ENCODE measurements around the gene LGALS3BP.
"Not testable (repeated sequence)": the region's sequence is repeated elsewhere in the genome, so short reads cannot be mapped to it uniquely, and the experiment has no call there.

The LGALS3BP gene

GRCh38 chr17:78962984-78963348 lies 16.8 kb downstream of the LGALS3BP start:
- DNase-seq: not testable (repeated sequence)

GRCh38 chr17:78962345-78962983 lies 17.3 kb downstream of the LGALS3BP start:
- DNase-seq: no peak

- no peak for DNase-seq
Measured at GRCh38 chr17:78961571-78961970, 18.2 kb downstream of the LGALS3BP start.

- no peak for DNase-seq
Measured at GRCh38 chr17:78960928-78961327, 18.8 kb downstream of the LGALS3BP start.

GRCh38 chr17:78959803-78960202 lies 19.9 kb downstream of the LGALS3BP start:
- no peak for DNase-seq

GRCh38 chr17:78958641-78959127 lies 21.0 kb downstream of the LGALS3BP start:
- DNase-seq: no peak

GRCh38 chr17:78957128-78957527 lies 22.6 kb downstream of the LGALS3BP start:
- no peak for DNase-seq

- no peak for DNase-seq
Measured at GRCh38 chr17:78956254-78956653, 23.5 kb downstream of the LGALS3BP start.

GRCh38 chr17:78954684-78955083 lies 25.0 kb downstream of the LGALS3BP start:
- no peak for DNase-seq

- no peak for DNase-seq
Measured at GRCh38 chr17:78953356-78954350, 26.1 kb downstream of the LGALS3BP start.

- DNase-seq: no peak
Measured at GRCh38 chr17:78952706-78953105, 27.0 kb downstream of the LGALS3BP start.

GRCh38 chr17:78951967-78952551 lies 27.7 kb downstream of the LGALS3BP start:
- DNase-seq: no peak

GRCh38 chr17:78950870-78951269 lies 28.9 kb downstream of the LGALS3BP start:
- no peak for DNase-seq

- DNase-seq: no peak
Measured at GRCh38 chr17:78947235-78948149, 32.2 kb downstream of the LGALS3BP start.

GRCh38 chr17:78946631-78947030 lies 33.1 kb downstream of the LGALS3BP start:
- no peak for DNase-seq

- DNase-seq: no peak
Measured at GRCh38 chr17:78946131-78946530, 33.6 kb downstream of the LGALS3BP start.

GRCh38 chr17:78945455-78945854 lies 34.3 kb downstream of the LGALS3BP start:
- DNase-seq: not testable (repeated sequence)

- no peak for DNase-seq
Measured at GRCh38 chr17:78944956-78945355, 34.8 kb downstream of the LGALS3BP start.

- no peak for DNase-seq
Measured at GRCh38 chr17:78944026-78944425, 35.7 kb downstream of the LGALS3BP start.

GRCh38 chr17:78940708-78941107 lies 39.0 kb downstream of the LGALS3BP start:
- no peak for DNase-seq

GRCh38 chr17:78940258-78940657 lies 39.5 kb downstream of the LGALS3BP start:
- no peak for DNase-seq

- DNase-seq: no peak
Measured at GRCh38 chr17:78939615-78940014, 40.1 kb downstream of the LGALS3BP start.
